GM12878 (cell line): ENCODE results near the gene LAMC3.

Source experiments
- CBFB ChIP-seq: IDR thresholded peaks from 2 replicates; pipeline ENCODE4 v1.6.1; 2016; ENCODE audit warnings: antibody characterized with exemption, low read depth
- CTCF ChIP-seq, 3 experiments: IDR thresholded peaks in 2 of 3; conservative IDR thresholded peaks in 1 of 3; 2 replicates each; pipeline ENCODE4 v1.5.1; 2011; ENCODE audit warnings: low read depth in 3 of 3, low read length in 3 of 3, mild to moderate bottlenecking in 3 of 3, control low read depth in 2 of 3, moderate library complexity in 2 of 3, inconsistent platforms in 1 of 3, mixed read lengths in 1 of 3; ENCODE audit not compliant: control insufficient read depth in 2 of 3, insufficient read depth in 1 of 3; ENCODE audit errors: extremely low read depth in 1 of 3
- EZH2 ChIP-seq: IDR thresholded peaks from 2 replicates; pipeline ENCODE4 v1.6.1; 2012; ENCODE audit warnings: low read depth, mild to moderate bottlenecking, control low read depth, inconsistent platforms, low read length, borderline replicate concordance; ENCODE audit not compliant: control insufficient read depth
- MAX ChIP-seq: IDR thresholded peaks from 2 replicates; pipeline ENCODE4 v1.6.1; 2012; ENCODE audit warnings: low read depth, low read length, improper control_type of control experiment
- POLR2A ChIP-seq: IDR thresholded peaks from 2 replicates; pipeline ENCODE4 v1.6.1; 2011; ENCODE audit warnings: low read depth, mild to moderate bottlenecking, low read length
- TAF1 ChIP-seq: IDR thresholded peaks from 2 replicates; pipeline ENCODE4 v1.6.1; 2011; ENCODE audit warnings: mild to moderate bottlenecking, low read depth, low read length, borderline replicate concordance
- ZNF274 ChIP-seq: IDR thresholded peaks from one replicate; pipeline ENCODE4 v1.8.0; 2011; ENCODE audit not compliant: insufficient read length, insufficient read depth
- ZNF384 ChIP-seq: IDR thresholded peaks from 2 replicates; pipeline ENCODE4 v1.6.1; 2012; ENCODE audit warnings: low read depth, mild to moderate bottlenecking, low read length, improper control_type of control experiment, borderline replicate concordance

GRCh38 chr9:130963337-130963908 is 45.6 kb upstream of the LAMC3 start:
- TF ChIP-seq ZNF384, result no peak
- TF ChIP-seq POLR2A, result no peak
- TF ChIP-seq MAX, result no peak
- TF ChIP-seq ZNF274, result no peak
- no peak for TF ChIP-seq EZH2
- TF ChIP-seq CBFB, result no peak
- no peak for TF ChIP-seq CTCF (IDR thresholded peaks at IDR 0.05 in 2 of 3, conservative IDR thresholded peaks at IDR 0.05 in 1 of 3; ENCODE audit: control insufficient read depth in 2 of 3, extremely low read depth in 1 of 3, insufficient read depth in 1 of 3, low read depth in 3 of 3, low read length in 3 of 3)
- no peak for TF ChIP-seq TAF1
